Activated CD4-positive, alpha-beta T cell treated with anti-CD3 and anti-CD28 coated beads, Interleukin-10, Interleukin-2, amounts not matched to agents 100 ng/mL and 50 ng/mL, durations not matched to agents 16 hours and 8 hours (primary cell): ENCODE data around the gene TPRA1.

Source experiments
- DNase-seq: peaks from one replicate; pipeline ENCODE4 v3.0.0-alpha.2; 2020

TPRA1 gene

DNA sequence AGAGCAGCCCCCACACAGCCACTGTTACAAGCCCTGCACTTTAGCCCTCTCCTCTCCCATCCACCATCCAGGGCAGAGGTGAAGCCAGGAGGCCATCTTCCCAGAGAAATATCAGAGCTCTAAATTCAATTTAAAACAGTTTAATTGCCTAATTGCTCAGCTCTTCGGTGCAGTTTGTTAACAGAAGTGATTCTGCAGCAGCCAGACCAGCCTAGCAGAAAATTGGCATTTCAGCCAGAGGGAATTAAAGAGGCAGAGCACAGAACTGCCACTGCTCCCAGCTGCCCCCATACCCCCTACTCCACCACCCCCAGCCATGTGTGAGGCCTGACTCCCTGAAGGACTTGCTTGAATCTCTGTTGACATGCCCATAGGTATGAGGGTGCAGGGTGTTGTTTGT is 38.5 kb downstream of the TPRA1 start:
- no peak for DNase-seq

GRCh38 chr3:127551178-127551577 is 39.4 kb downstream of the TPRA1 start:
- no peak for DNase-seq

- DNase-seq: no peak
Observed at GRCh38 chr3:127550468-127551157, 39.9 kb downstream of the TPRA1 start.

- no peak for DNase-seq
Observed at GRCh38 chr3:127549826-127550467, 40.6 kb downstream of the TPRA1 start.

GRCh38 chr3:127547761-127548605 is 42.5 kb downstream of the TPRA1 start:
- peak; percentile 74 for DNase-seq

- no peak for DNase-seq
Observed at GRCh38 chr3:127546970-127547733, 43.4 kb downstream of the TPRA1 start.

GRCh38 chr3:127546554-127546953 is 44.0 kb downstream of the TPRA1 start:
- no peak for DNase-seq

DNA sequence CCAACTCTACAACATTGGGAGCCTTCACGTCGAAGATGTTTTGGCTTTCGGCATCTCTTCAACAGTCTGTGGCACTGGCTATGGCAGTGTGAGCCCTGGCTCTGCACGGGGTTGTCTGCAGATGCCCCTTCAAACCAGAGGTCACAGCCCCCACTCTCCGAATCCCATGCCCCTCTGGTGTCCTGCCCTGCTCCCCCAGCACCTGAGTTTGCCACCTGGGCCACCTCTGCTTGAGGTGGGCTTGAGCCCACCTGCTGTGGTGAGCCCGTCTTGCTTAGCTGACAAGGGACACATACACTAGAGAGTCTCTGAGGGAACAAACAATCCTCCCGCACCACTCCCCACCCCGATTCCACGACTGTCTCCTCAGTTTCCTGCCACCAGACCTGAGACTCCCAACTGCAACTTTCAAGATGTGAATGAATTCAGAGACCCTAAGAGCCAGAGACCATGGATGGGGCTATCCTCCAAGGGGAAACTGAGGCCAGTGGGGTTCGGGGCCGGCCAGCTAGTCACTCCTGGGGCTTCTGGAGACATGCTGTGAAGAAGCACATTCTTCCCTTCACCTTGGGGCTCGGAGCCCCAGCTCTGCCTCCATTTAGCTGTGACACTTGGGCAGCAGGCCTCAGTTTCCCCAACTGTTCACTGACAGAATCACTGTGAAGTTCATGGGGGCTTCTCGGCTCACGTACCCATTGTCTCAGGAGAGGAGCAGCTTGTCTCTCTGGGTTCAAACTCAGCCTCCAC is 44.6 kb downstream of the TPRA1 start:
- DNase-seq: no peak

- DNase-seq: no peak
Observed at GRCh38 chr3:127545216-127545615, 45.3 kb downstream of the TPRA1 start.

DNA sequence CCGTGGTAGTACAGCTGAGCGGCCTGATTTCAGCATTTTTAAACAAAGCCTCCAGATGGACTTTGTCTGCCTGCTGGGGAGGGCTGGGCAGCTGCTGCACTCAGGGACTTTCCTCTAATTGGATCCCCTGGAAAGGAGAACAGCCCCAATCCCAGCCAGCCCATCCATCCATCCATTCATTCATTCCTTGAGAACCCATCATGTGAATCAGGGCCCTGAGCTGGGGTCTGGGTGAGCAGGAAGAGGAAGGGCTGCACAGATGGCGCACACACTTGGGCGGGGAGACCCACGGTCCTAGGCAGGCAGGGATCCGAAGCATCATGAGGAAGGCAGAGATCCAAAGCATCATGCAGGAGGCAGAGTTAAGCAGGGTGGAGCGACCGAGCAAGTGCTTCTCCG is 45.7 kb downstream of the TPRA1 start:
- DNase-seq: no peak

GRCh38 chr3:127544192-127544802 is 46.2 kb downstream of the TPRA1 start:
- DNase-seq: peak; percentile 73

GRCh38 chr3:127543441-127543840 is 47.1 kb downstream of the TPRA1 start:
- DNase-seq: no peak

- DNase-seq: no peak
Observed at GRCh38 chr3:127542441-127542952, 48.0 kb downstream of the TPRA1 start.

GRCh38 chr3:127541320-127541719 is 49.2 kb downstream of the TPRA1 start:
- no peak for DNase-seq

- no peak for DNase-seq
Observed at GRCh38 chr3:127539366-127540060, 51.0 kb downstream of the TPRA1 start.

DNA sequence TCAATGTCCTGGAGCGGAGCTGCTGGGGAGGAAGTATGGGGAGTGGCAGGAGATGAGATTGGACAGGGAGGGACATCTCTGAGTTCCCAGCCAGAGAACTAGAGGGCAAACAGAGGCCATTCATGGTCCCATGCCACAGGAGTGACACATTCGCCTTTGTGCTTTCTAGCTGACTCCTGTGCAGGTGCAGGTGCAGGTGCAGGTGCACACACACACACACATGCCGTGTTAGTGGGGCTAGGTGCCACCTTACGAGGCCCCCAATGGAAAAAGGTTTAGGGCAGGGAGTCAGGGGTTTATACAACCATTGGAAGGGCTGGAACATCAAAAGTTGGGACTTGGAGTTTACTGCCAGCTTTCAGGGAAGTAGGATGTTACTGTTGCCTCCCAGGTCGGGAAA is 52.0 kb downstream of the TPRA1 start:
- DNase-seq: no peak

DNA sequence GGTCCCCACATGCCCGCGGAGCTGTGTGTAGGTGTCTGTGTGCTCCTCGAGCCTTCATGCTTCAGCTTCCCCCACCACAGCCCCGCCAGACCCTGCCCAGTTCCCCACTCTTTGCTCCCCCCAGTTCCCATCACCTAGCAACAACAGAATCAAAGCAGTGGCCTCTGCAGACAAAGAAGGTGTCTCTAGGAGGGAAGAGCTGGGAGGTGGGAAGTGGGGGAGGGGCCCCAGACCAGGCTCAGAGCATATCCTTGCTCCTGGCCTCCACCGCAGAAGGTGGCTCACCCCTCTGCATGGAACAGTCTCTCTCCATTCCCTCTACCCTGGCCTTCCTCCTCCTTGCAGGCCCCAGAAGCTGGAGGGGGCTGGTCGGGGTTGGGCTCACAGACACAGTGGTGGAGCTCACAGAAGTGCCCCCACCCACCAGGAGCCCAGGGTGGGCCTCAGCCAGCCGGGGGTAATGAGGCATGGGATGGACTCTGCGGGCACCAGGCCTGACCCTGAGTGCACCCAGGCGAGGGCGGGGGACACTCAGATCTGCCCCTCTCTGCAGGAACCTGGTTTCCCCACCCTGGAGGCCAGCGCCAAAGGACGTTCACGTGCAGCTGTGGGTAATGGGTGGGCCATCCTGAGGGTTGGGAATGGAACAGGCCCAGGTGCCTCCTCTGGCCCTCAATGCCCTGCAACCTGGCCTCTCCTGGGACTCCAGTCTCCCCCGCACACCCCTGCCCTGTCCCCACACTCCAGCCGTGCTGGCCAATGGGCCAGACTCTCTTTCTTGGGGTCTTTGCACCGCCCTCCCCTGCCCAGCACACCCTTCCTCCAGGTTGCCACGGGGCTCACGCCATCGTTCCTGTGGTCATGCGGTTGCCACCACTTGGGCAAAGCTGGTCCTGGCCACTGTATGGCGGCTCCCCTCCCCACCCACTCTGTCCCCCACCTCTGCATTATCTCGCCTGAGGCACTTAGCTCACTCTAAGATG is 53.4 kb downstream of the TPRA1 start:
- no peak for DNase-seq

- DNase-seq: no peak
Observed at GRCh38 chr3:127535901-127536829, 54.4 kb downstream of the TPRA1 start.
